Esophagus squamous epithelium (tissue), 5 donors: ENCODE results near the gene SHOX. TPM values are rescaled to one million over a fixed set of nuclear protein-coding genes. Genes with fewer than 3 reads are reported as not detected.

ENCODE experiments used
- DNase-seq: peaks from one replicate; lab custom pipeline; 2025; lab: John Stamatoyannopoulos, UW
- H3K27ac ChIP-seq, 4 donors: fragments of 200-600 bp; sonication (generic); one replicate each; pipeline ENCODE4 v1.5.1; 2016 to 2019; ENCODE audit warnings: mild to moderate bottlenecking in 1 of 4
- H3K27me3 ChIP-seq, 4 donors: fragments of 200-600 bp; sonication (generic); 1 replicate in 3 of 4; 2 replicates in 1 of 4; pipeline versions ENCODE4 v1.5.1 to v1.6.0; 2017 to 2021; ENCODE audit warnings: antibody characterized with exemption in 1 of 4
- H3K36me3 ChIP-seq, 3 donors: fragments of 200-600 bp; sonication (generic); one replicate each; pipeline ENCODE4 v1.5.1; 2016 to 2019
- H3K4me1 ChIP-seq, 3 donors: fragments of 200-600 bp; sonication (generic); one replicate each; pipeline ENCODE4 v1.5.1; 2017 to 2019
- H3K4me3 ChIP-seq, 4 donors: fragments of 200-600 bp; sonication (generic); 1 replicate in 3 of 4; 2 replicates in 1 of 4; pipeline ENCODE4 v1.5.1; 2016 to 2019; ENCODE audit warnings: mild to moderate bottlenecking in 2 of 4, moderate library complexity in 1 of 4
- H3K9me3 ChIP-seq, 3 donors: fragments of 200-600 bp; sonication (generic); one replicate each; pipeline ENCODE4 v1.5.1; 2016 to 2019
- POLR2A ChIP-seq, 4 donors: fragments of 450-650 bp; IDR thresholded peaks; one replicate each; pipeline ENCODE4 v1.6.1; 2017; ENCODE audit warnings: antibody characterized with exemption in 4 of 4, mild to moderate bottlenecking in 4 of 4, moderate library complexity in 3 of 4
- WGBS, 2 donors: methylation state at CpG; one replicate each; pipeline ENCODE4 v1.1.5; 2018; 5-methylcytosine and 5-hydroxymethylcytosine counted together
- intact Hi-C: fragments of 100-400 bp; cut with DNase I; formaldehyde crosslinking; loops from one replicate; pipeline ENCODE4 v1.15.0; 2022
- total RNA-seq, 4 donors: library from RNA; depleted of rRNA; stranded (reverse); fragments of >200 nt; gene quantifications; one replicate each; pipeline ENCODE4 v1.1.0, GENCODE V29; 2016
- TF ChIP-seq, protein P1 (sequence below), 6 experiments: fragments of 450-650 bp in 4 of 6; fragments of 200-600 bp in 2 of 6; sonication (generic) in 2 of 6; IDR thresholded peaks; one replicate each; pipeline ENCODE4 v1.5.1; 2016 to 2019; ENCODE audit warnings: antibody characterized with exemption in 6 of 6, mild to moderate bottlenecking in 4 of 6, moderate library complexity in 4 of 6
- donor health status: DM: yes; HTN: yes; CAD: no.

SHOX gene
- total RNA-seq, 4 donors from 2014 or later, result 0.19 TPM; not detected in 3

GRCh38 chrX:663841-664240 lies 33.2 kb downstream of the SHOX start:
- Histone ChIP-seq H3K4me1 (no peaks in the 10 kb centered on the region), H3K27ac (no peak overlapping the region), H3K36me3 (no peaks in the 10 kb centered on the region), H3K27me3 (peaks cover 0 to 5% (median 0%) of the 10 kb centered on the region in 4 donors), H3K9me3 (no peaks in the 10 kb centered on the region), H3K4me3 (no peak overlapping the region)
- intact Hi-C loops, result no loop called here
- no peak for DNase-seq
- no peak for TF ChIP-seq POLR2A (IDR thresholded peaks at IDR 0.05)
- TF ChIP-seq, protein P1, sequence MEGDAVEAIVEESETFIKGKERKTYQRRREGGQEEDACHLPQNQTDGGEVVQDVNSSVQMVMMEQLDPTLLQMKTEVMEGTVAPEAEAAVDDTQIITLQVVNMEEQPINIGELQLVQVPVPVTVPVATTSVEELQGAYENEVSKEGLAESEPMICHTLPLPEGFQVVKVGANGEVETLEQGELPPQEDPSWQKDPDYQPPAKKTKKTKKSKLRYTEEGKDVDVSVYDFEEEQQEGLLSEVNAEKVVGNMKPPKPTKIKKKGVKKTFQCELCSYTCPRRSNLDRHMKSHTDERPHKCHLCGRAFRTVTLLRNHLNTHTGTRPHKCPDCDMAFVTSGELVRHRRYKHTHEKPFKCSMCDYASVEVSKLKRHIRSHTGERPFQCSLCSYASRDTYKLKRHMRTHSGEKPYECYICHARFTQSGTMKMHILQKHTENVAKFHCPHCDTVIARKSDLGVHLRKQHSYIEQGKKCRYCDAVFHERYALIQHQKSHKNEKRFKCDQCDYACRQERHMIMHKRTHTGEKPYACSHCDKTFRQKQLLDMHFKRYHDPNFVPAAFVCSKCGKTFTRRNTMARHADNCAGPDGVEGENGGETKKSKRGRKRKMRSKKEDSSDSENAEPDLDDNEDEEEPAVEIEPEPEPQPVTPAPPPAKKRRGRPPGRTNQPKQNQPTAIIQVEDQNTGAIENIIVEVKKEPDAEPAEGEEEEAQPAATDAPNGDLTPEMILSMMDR (IDR thresholded peaks at IDR 0.05), result no peak
- WGBS, 2 donors, result 87 to 92% methylated on average over 18 of the region's 18 CpGs

DNA sequence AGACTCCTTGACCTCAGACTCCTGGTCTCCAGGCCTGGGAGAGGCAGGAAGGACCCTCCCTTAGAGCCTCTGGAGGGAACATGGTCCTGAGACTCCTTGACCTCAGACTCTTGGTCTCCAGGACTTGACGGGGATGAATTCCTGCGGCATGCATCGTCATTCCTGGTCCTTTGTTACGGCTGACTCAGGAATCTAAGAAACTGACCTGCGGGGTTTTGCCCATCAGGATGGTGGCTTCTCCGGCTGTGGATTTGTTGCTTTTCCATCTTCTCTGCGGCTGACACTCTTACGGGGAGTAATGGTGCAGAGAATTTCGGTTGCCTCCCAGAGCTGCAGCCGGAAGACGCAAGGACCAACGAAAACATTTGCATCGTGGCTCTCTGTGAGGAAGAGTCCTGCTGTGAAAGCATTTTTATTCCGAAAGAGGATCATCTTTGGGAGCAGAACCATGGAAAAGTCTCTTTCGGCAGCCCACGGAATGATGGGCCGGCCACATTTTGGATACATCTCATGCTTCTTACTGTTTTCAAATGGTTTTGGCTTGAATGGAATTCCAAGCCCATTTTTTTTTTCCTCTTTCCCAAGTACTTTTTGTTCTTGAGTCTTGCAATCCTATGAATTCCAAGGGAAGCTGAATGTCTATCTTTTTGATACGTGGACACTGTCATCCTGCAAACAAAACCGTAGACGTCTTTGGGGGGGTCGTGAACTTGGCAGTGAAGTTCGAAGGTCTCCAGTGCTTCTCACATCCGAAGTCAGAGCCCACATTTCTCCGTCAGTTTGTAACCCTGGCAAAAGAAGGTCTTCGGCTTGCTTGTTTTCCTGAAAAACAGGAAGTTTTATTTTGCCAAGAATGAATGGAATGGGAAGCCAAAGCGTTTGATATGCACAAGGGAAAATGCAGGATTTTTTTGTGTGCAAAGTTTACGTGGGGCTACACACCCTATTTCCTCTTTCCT lies 36.5 kb downstream of the SHOX start:
- WGBS, 2 donors, result 67% methylated on average over 16 to 27 of the region's 27 CpGs
- H3K36me3 ChIP-seq, result no peaks in the 10 kb centered on the region
- no peaks in the 10 kb centered on the region for H3K4me1 ChIP-seq
- no peak for DNase-seq
- intact Hi-C loops, result no loop called here
- no peak overlapping the region for H3K27ac ChIP-seq
- H3K27me3 ChIP-seq, result peaks cover 0 to 7% (median 0%) of the 10 kb centered on the region in 4 donors
- no peak overlapping the region for H3K4me3 ChIP-seq
- TF ChIP-seq, protein P1 (IDR thresholded peaks at IDR 0.05), result no peak
- no peak for TF ChIP-seq POLR2A (IDR thresholded peaks at IDR 0.05)
- no peaks in the 10 kb centered on the region for H3K9me3 ChIP-seq

- 27 to 32% methylated on average over 9 to 13 of the region's 13 CpGs for WGBS, 2 donors
- DNase-seq, result no peak
- intact Hi-C loops, result no loop called here
Observed at GRCh38 chrX:670645-671044, 40.1 kb downstream of the SHOX start.

DNA sequence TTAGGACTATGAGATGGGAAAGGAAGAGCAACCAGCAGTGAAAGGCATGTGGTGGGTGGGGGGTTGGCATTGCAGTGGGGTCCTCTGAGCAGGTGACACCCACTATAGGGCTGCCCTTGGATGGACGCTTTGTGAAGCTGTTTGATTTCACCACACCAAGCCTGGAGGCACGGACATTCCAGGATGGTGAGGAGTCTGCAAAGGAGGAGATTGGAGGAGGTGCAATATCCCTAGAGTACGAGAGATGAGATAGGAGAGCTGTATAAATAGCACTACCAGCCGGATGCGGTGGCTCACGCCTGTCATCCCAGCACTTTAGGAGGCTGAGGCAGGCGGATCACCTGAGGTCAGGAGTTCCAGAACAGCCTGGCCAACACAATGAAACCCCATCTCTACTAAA lies 42.3 kb downstream of the SHOX start:
- 82 to 85% methylated on average over 6 to 7 of the region's 7 CpGs for WGBS, 2 donors
- H3K4me1 ChIP-seq, result no peaks in the 10 kb centered on the region
- no peak for DNase-seq

More at GRCh38 chrX:670645-671044, 40.1 kb downstream of the SHOX start:
- Histone ChIP-seq H3K27me3 (peaks cover 0 to 7% (median 0%) of the 10 kb centered on the region in 4 donors), H3K4me3 (no peak overlapping the region), H3K4me1 (no peaks in the 10 kb centered on the region), H3K36me3 (no peaks in the 10 kb centered on the region), H3K27ac (no peak overlapping the region), H3K9me3 (no peaks in the 10 kb centered on the region)
- no peak for TF ChIP-seq POLR2A (IDR thresholded peaks at IDR 0.05)
- TF ChIP-seq, protein P1 (IDR thresholded peaks at IDR 0.05), result no peak

More for the DNA sequence above, 42.3 kb downstream of the SHOX start:
- peaks cover 0 to 7% (median 0%) of the 10 kb centered on the region in 4 donors for H3K27me3 ChIP-seq
- H3K4me3 ChIP-seq, result no peak overlapping the region
- TF ChIP-seq POLR2A (IDR thresholded peaks at IDR 0.05), result no peak
- TF ChIP-seq, protein P1 (IDR thresholded peaks at IDR 0.05), result no peak
- no peak overlapping the region for H3K27ac ChIP-seq
- no peaks in the 10 kb centered on the region for H3K9me3 ChIP-seq
- H3K36me3 ChIP-seq, result no peaks in the 10 kb centered on the region
- intact Hi-C loops, result no loop called here
